MCF 10A (cell line): Measurements from ENCODE around the gene ILF2. TPM values are rescaled to one million over a fixed set of nuclear protein-coding genes. Genes with fewer than 3 reads are reported as not detected.
A peak's percentile ranks its signal among the peaks of the same experiment; 100 is the strongest.

Source experiments
- BruUV-seq: library from RNA; stranded (reverse); fragments of 400-500 nt; replicated peaks from 2 replicates; lab custom pipeline; 2021; lab: Mats Ljungman, UMichigan
- CTCF ChIA-PET: fragments of 300-600 bp; sonication (Branson Sonifier 250); formaldehyde crosslinking; extraction: SDS; loops from one replicate; lab custom pipeline; 2021; ENCODE audit warnings: antibody characterized with exemption, inconsistent platforms; lab: Yijun Ruan, JAX
- POLR2A ChIA-PET: fragments of 300-600, 350-650 bp; sonication (Branson Sonifier 250); formaldehyde crosslinking; extraction: SDS; loops from one replicate; lab custom pipeline; 2020; ENCODE audit warnings: antibody characterized with exemption, inconsistent platforms; lab: Yijun Ruan, JAX
- DNase-seq: peaks from one replicate; pipeline ENCODE4 v3.0.0-alpha.2; 2018; ENCODE audit not compliant: unreplicated experiment
- H3K27ac Mint-ChIP-seq: one replicate; pipeline ENCODE4 v1.8.0; 2022; ENCODE audit warnings: mild to moderate bottlenecking, low read depth, mixed read lengths; ENCODE audit not compliant: unreplicated experiment
- H3K27me3 Mint-ChIP-seq: one replicate; pipeline ENCODE4 v1.8.0; 2022; ENCODE audit warnings: mixed read lengths; ENCODE audit not compliant: insufficient read depth, unreplicated experiment
- H3K36me3 Mint-ChIP-seq: one replicate; pipeline ENCODE4 v1.8.0; 2022; ENCODE audit warnings: mild to moderate bottlenecking, moderate library complexity, mixed read lengths; ENCODE audit not compliant: insufficient read depth, unreplicated experiment
- H3K4me1 Mint-ChIP-seq: one replicate; pipeline ENCODE4 v1.8.0; 2022; ENCODE audit warnings: mixed read lengths; ENCODE audit not compliant: insufficient read depth, unreplicated experiment
- H3K4me3 Mint-ChIP-seq: one replicate; pipeline ENCODE4 v1.8.0; 2022; ENCODE audit warnings: mild to moderate bottlenecking, moderate library complexity, mixed read lengths; ENCODE audit not compliant: unreplicated experiment
- H3K9me3 Mint-ChIP-seq: one replicate; pipeline ENCODE4 v1.8.0; 2022; ENCODE audit warnings: mixed read lengths; ENCODE audit not compliant: unreplicated experiment
- CTCF ChIP-seq: fragments of 200-600 bp; IDR thresholded peaks from one replicate; pipeline ENCODE4 v1.8.0; 2022; ENCODE audit warnings: antibody characterized with exemption, mild to moderate bottlenecking; ENCODE audit not compliant: unreplicated experiment
- intact Hi-C: fragments of 100-400 bp; cut with micrococcal nuclease; formaldehyde crosslinking; loops from 2 replicates; pipeline ENCODE4 v1.14.1; 2022
- total RNA-seq: library from RNA; stranded (reverse); gene quantifications from 2 replicates; pipeline ENCODE4 v1.2.3, GENCODE V29; 2022

ILF2 gene
- total RNA-seq, 1 experiment from 2014 or later = 348 TPM

- H3K9me3 Mint-ChIP-seq = no peaks in the 10 kb centered on the region
- ChIA-PET POLR2A (interaction anchor here (1.3 to 2.8 kb wide), 4 partner anchors 11 to 30 kb away, joined by 4 to 11 read pairs (median 6); partner anchors contain the start of gene INTS3), CTCF (interaction anchor here (0.6 to 1.5 kb wide), 6 partner anchors 11 to 43 kb away, joined by 3 to 8 read pairs (median 4); partner anchors contain the start of gene NPR1)
- peaks cover 17% of the 10 kb centered on the region for H3K4me1 Mint-ChIP-seq
- no peak overlapping the region for H3K27ac Mint-ChIP-seq
- DNase-seq = no peak
- intact Hi-C loops = no loop called here
- no peak overlapping the region for H3K4me3 Mint-ChIP-seq
- no peaks in the 10 kb centered on the region for H3K36me3 Mint-ChIP-seq
- no TSS peak for BruUV-seq
- no peak for TF ChIP-seq CTCF
- H3K27me3 Mint-ChIP-seq = no peaks in the 10 kb centered on the region
Observed at GRCh38 chr1:153698020-153698922, 27.5 kb upstream of the ILF2 start.

- DNase-seq = peak; percentile 80
- peaks cover 17% of the 10 kb centered on the region for H3K4me1 Mint-ChIP-seq
- BruUV-seq = no TSS peak
- TF ChIP-seq CTCF = no peak
- peak overlapping the region; percentile 29 for H3K27ac Mint-ChIP-seq
- no peak overlapping the region for H3K4me3 Mint-ChIP-seq
- ChIA-PET POLR2A (interaction anchor here (0.6 to 2.8 kb wide), 5 partner anchors 11 to 50 kb away, joined by 3 to 11 read pairs (median 5); partner anchors contain the start of gene INTS3), CTCF (interaction anchor here (0.6 to 1.5 kb wide), 4 partner anchors 12 to 186 kb away, joined by 3 to 8 read pairs (median 5); partner anchors contain the start of gene NPR1)
- intact Hi-C loops = no loop called here
- no peaks in the 10 kb centered on the region for H3K9me3 Mint-ChIP-seq
- no peaks in the 10 kb centered on the region for H3K27me3 Mint-ChIP-seq
- H3K36me3 Mint-ChIP-seq = no peaks in the 10 kb centered on the region
Observed at GRCh38 chr1:153697191-153698019, 26.6 kb upstream of the ILF2 start.

GRCh38 chr1:153696741-153697140, 25.9 kb upstream of the ILF2 start:
- no peak for DNase-seq
- Mint-ChIP-seq H3K4me1 (peaks cover 17% of the 10 kb centered on the region), H3K9me3 (no peaks in the 10 kb centered on the region), H3K27me3 (no peaks in the 10 kb centered on the region), H3K36me3 (no peaks in the 10 kb centered on the region), H3K4me3 (no peak overlapping the region), H3K27ac (no peak overlapping the region)
- no peak for TF ChIP-seq CTCF
- no TSS peak for BruUV-seq
- CTCF ChIA-PET = interaction anchor here (0.6 to 1.3 kb wide), 3 partner anchors 12 to 187 kb away, joined by 4 to 8 read pairs (median 6); partner anchors contain the start of gene NPR1
- POLR2A ChIA-PET = interaction anchor here (0.6 to 2.8 kb wide), 5 partner anchors 12 to 1340 kb away, joined by 4 to 11 read pairs (median 5); partner anchors contain the start of gene INTS3
- intact Hi-C loops = no loop called here
